Psoas muscle (tissue), 8 donors: ENCODE measurements around the gene CAMSAP1. TPM values are rescaled to one million over a fixed set of nuclear protein-coding genes. Genes with fewer than 3 reads are reported as not detected.

Source experiments
- ATAC-seq, 4 donors: fragments of 200-7000 bp; cut with Tn5 transposase; one replicate each; pipeline ENCODE4 v1.9.1; 2020; ENCODE audit warnings: moderate library complexity in 3 of 4, mild to moderate bottlenecking in 2 of 4
- DNase-seq, 2 donors: peaks; one replicate each; pipeline ENCODE4 v3.0.0-alpha.2; 2020
- H3K27ac ChIP-seq: fragments of 200-600 bp; one replicate; pipeline ENCODE4 v1.8.0; 2022
- H3K27me3 ChIP-seq, 3 donors: fragments of 200-600 bp in 1 of 3; one replicate each; pipeline versions ENCODE4 v1.6.1 to v1.8.0; 2013 to 2022; ENCODE audit warnings: low read length in 2 of 3, mild to moderate bottlenecking in 2 of 3, moderate library complexity in 1 of 3; ENCODE audit not compliant: insufficient read depth in 3 of 3
- H3K36me3 ChIP-seq, 2 donors: fragments of 200-600 bp in 1 of 2; one replicate each; pipeline versions ENCODE4 v1.6.1 to v1.8.0; 2013 to 2022; ENCODE audit warnings: low read depth in 1 of 2, mild to moderate bottlenecking in 1 of 2, moderate library complexity in 1 of 2; ENCODE audit not compliant: insufficient read depth in 1 of 2
- H3K4me1 ChIP-seq: fragments of 200-600 bp; one replicate; pipeline ENCODE4 v1.8.0; 2022
- H3K4me3 ChIP-seq: fragments of 200-600 bp; one replicate; pipeline ENCODE4 v1.8.0; 2022; ENCODE audit warnings: mild to moderate bottlenecking
- H3K9me3 ChIP-seq: fragments of 200-600 bp; one replicate; pipeline ENCODE4 v1.8.0; 2022
- WGBS, 3 donors: extraction: QIAGEN DNeasy Blood & Tissue Kit; methylation state at CpG; one replicate each; pipeline versions ENCODE4 v1.1.6 to v1.1.7; 2013; 5-methylcytosine and 5-hydroxymethylcytosine counted together
- intact Hi-C, 2 donors: fragments of 100-400 bp; cut with DNase I; formaldehyde crosslinking; loops; one replicate each; pipeline versions ENCODE4 v1.11.0 to v1.14.2; 2022
- polyA plus RNA-seq, 3 donors: library from polyadenylated mRNA; stranded (reverse); fragments of 200-250 nt; gene quantifications; one replicate each; pipeline ENCODE4 v1.2.3, GENCODE V29; 2013
- total RNA-seq, 4 donors: library from RNA; stranded (reverse); fragmentation: NEBNext Ultra II Directional in 2 of 4; extraction: Animal tissue kit (Norgen Biotek cat#: 25700) in 2 of 4; gene quantifications; one replicate each; pipeline versions ENCODE4 v1.2.1 to v1.2.4, GENCODE V29; 2021 to 2023
- TF ChIP-seq, protein P1 (sequence below): fragments of 200-600 bp; IDR thresholded peaks from one replicate; pipeline ENCODE4 v1.8.0; 2022; ENCODE audit warnings: antibody characterized with exemption
- donor health status: healthy with polysubstance abuse.
- donor health status: DM: no; HTN: no; CAD: no; lungs with moderate emphysema.
- donor health status: Bipolar disorder and iron deficiency.
- donor health status: healthy.
- donor health status: DM: yes; HTN: yes; CAD: no.
- donor health status: DM: no; HTN: no; CAD: no.
- donor health status: DM: no; HTN: no; CAD: no.
- donor health status: DM: yes; HTN: yes; CAD: no.

CAMSAP1 gene
- total and polyA plus RNA-seq, 7 donors, result 21.3 to 51.5 (median 41.5) TPM

DNA sequence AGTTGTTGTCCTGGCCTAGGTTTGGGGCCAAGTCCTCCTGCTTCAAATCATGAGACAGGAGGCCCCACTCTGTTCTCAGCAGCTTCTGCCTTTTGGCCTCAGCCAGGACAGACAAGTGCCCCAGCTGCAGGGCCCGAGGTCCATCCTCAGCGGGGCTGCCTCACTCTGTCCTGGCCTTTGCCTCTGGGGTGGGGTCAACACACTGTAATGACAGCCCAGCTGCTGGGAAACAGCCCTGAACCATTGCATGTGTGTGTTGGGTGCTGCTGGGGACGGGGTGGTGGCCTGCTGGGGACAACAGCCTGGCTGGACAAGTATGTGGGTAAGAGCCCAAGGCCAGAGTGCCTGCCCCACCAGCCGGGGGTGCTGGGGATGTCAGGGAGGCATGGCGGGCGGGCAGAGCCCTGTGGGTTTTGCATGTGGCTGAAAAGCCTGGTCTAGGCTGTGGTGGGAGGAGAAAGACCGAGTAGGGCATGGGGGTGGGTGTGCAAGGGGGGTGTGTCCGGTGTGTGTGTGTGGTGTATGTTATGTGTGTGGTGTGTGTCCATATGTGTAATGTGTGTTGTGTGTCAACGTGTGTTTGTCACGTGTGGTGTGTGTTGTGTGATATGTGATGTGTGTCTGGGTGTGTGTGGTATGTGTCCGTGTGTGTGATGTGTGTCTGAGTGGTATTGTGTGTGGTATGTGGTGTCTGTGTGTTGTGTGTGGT is 133.7 kb downstream of the CAMSAP1 start:
- Histone ChIP-seq H3K4me1 (no peaks in the 10 kb centered on the region), H3K9me3 (no peaks in the 10 kb centered on the region), H3K27me3 (no peaks in the 10 kb centered on the region), H3K36me3 (peaks cover 0 to 18% of the 10 kb centered on the region in 2 donors), H3K4me3 (no peak overlapping the region), H3K27ac (no peak overlapping the region)
- TF ChIP-seq, protein P1, sequence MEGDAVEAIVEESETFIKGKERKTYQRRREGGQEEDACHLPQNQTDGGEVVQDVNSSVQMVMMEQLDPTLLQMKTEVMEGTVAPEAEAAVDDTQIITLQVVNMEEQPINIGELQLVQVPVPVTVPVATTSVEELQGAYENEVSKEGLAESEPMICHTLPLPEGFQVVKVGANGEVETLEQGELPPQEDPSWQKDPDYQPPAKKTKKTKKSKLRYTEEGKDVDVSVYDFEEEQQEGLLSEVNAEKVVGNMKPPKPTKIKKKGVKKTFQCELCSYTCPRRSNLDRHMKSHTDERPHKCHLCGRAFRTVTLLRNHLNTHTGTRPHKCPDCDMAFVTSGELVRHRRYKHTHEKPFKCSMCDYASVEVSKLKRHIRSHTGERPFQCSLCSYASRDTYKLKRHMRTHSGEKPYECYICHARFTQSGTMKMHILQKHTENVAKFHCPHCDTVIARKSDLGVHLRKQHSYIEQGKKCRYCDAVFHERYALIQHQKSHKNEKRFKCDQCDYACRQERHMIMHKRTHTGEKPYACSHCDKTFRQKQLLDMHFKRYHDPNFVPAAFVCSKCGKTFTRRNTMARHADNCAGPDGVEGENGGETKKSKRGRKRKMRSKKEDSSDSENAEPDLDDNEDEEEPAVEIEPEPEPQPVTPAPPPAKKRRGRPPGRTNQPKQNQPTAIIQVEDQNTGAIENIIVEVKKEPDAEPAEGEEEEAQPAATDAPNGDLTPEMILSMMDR, result no peak
- ATAC-seq, result no peak
- intact Hi-C loops, result no loop called here
- WGBS, 3 donors, result 80 to 83% (median 82%) methylated on average over 10 to 11 of the region's 11 CpGs
- no peak for DNase-seq

DNA sequence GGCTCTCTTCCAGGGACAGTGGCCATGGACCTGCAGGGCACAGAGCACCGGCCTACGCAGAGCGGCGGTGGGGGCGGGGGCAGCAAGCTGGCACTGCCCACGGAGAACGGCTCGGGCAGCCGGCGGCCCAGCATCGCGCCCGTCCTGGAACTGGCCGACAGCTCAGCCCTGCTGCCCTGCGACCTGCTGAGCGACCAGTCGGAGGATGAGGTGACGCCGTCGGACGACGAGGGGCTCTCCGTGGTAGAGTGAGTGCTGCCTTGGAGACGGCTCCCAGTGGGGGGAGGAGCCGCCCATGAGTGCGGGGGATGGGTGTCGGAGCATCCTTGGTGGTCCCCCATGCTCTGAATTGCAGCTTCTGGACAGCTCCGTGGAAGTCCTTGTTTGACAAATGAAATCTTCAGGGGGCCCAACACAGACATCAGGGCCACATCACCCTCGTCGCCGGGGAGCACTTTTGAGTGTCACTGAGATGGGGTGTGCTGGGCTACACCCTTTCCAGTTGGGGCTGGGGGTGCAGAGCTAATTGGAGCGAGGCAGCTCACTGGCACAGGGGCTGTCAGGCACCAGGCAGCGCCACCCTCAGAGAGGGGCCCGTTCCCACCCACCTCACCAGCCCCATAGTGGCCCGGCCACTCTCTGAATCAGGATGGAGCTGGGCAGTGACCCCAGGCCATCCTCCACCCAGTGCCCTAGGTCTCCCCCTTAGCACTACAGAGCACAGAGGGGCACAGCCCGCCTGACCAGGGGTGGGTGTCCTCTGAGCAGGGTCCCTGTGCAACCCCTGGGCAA is 134.4 kb downstream of the CAMSAP1 start:
- Histone ChIP-seq H3K9me3 (no peaks in the 10 kb centered on the region), H3K4me3 (no peak overlapping the region), H3K4me1 (no peaks in the 10 kb centered on the region), H3K27me3 (no peaks in the 10 kb centered on the region), H3K36me3 (peaks cover 0 to 18% of the 10 kb centered on the region in 2 donors), H3K27ac (no peak overlapping the region)
- TF ChIP-seq, protein P1, result no peak
- DNase-seq, result no peak
- intact Hi-C loops, result no loop called here
- ATAC-seq, result no peak
- WGBS, 3 donors, result 81 to 83% (median 82%) methylated on average over 35 to 36 of the region's 36 CpGs

DNA sequence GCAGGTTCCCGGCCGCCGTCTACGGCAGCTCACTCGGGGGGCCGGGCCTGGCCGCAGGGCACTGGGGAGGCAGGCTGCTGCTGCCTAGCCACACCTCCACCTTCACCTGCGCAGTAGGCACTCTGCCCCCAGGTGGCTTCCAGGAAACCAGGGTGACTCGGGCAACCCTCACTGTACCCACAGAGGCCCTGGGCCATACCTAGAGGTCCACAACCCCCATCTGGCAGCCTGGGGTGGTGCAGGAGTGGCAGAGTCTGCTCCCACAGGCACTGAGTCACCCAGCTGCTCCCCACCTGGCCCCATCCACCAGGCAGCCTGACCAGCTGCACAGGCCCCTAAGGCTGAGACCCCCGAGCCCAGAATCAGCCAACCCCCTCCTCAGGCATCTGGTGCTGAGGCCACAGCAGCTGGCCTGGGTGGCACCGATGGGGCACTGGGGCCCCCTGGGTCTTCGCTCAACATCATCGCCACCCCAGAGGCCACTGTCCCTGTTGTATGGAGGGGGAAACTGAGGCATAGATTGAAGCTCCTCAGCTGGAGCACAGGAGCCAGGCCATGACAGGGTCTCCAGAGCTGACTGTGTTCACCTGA is 135.2 kb downstream of the CAMSAP1 start:
- intact Hi-C loops, result no loop called here
- no peaks in the 10 kb centered on the region for H3K27me3 ChIP-seq
- peaks cover 0 to 16% of the 10 kb centered on the region in 2 donors for H3K36me3 ChIP-seq
- ATAC-seq (no peak), DNase-seq (no peak)
- H3K4me1 ChIP-seq, result no peaks in the 10 kb centered on the region
- no peak overlapping the region for H3K4me3 ChIP-seq
- no peak overlapping the region for H3K27ac ChIP-seq
- WGBS, 3 donors, result 87 to 95% (median 91%) methylated on average over 12 to 13 of the region's 13 CpGs
- TF ChIP-seq, protein P1, result no peak
- no peaks in the 10 kb centered on the region for H3K9me3 ChIP-seq

DNA sequence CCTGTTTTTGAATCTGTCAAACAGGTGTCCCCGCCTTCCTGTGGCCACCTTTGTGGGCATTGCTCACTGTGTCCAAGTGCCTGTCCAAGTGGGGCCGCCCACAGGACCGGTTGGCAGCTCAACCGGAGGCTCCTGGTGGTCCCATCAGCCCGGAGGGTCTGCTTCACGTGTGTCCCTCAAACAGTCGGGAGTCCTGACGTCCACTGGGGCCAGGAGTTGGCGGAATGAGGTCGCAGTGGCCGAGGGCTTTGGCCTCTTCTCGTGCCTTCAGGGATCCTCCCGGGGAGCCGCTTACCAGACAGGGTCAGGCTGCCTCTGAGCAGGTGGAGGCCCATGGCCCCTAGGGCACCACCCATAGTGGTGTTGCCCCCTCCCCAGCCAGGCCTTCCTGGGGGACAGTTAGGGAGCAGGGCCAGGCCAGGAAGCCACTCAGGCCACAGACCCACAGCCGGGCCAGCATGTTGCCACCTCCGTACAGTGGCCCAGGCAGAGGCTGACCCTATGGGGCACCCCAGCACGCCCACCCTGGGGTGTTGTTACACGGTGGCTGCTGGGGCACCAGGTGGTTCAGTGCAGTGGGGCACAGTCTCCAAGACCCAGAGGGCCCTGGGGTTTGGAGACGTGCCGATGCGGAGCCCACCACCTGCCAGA is 135.8 kb downstream of the CAMSAP1 start:
- DNase-seq (no peak), ATAC-seq (no peak)
- no peaks in the 10 kb centered on the region for H3K9me3 ChIP-seq
- WGBS, 3 donors, result 86 to 89% (median 89%) methylated on average over 21 of the region's 21 CpGs
- H3K4me3 ChIP-seq, result no peak overlapping the region
- H3K36me3 ChIP-seq, result peaks cover 0 to 12% of the 10 kb centered on the region in 2 donors
- TF ChIP-seq, protein P1, result no peak
- H3K27ac ChIP-seq, result no peak overlapping the region
- H3K27me3 ChIP-seq, result no peaks in the 10 kb centered on the region
- H3K4me1 ChIP-seq, result no peaks in the 10 kb centered on the region
- intact Hi-C loops, result no loop called here
